Measurements from ENCODE around the gene LACTB.

- TF ChIP-seq POLR2A (IDR thresholded peaks at IDR 0.05; ENCODE audit: low read length): no peak
- TF ChIP-seq GATA1 (IDR thresholded peaks at IDR 0.05; ENCODE audit: low read depth, low read length): no peak
These were observed 2.8 kb downstream of the LACTB start for GRCh38 chr15:63124506-63124905.

Measured in erythroblast (primary cell).